NOMO-1 treated with DMSO at 0.1 percent for 48 hours (cell line): ENCODE measurements around the gene SLC22A4.

ENCODE experiments used
- DNase-seq: peaks from one replicate; lab custom pipeline; 2025; ENCODE audit not compliant: unreplicated experiment; lab: John Stamatoyannopoulos, UW

SLC22A4 gene

DNA sequence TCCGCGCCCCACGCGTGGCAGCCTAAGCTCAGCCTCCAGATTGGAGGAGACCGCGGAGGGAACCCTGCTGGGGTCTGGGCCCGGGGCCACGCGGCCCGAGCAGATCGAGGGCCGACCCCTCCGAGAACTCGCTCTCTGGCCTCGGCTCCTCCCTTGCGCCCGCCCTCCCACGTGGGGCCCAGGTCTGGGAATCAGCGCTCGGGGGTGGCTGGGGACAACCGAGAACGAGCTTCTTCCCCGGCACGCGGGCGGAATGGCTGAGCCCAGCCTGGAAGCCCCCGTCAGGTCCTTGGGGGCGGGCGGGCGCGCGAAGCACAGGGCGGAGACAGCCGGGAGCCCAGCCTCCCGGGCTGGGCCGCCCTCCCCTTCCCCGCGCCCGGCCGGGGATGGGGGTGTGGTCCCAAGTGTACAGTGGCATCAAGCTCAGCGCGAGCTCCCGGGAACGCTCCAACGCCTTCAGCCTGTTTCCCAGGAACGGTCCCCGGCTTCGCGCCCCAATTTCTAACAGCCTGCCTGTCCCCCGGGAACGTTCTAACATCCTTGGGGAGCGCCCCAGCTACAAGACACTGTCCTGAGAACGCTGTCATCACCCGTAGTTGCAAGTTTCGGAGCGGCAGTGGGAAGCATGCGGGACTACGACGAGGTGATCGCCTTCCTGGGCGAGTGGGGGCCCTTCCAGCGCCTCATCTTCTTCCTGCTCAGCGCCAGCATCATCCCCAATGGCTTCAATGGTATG is at the start of gene SLC22A4:
Gene SLC22A4 (plus strand): TSS at position 403 of the 736 bp plus-strand sequence. CDS start 223 bp downstream, at position 626.
- DNase-seq: peak; percentile 88

DNA sequence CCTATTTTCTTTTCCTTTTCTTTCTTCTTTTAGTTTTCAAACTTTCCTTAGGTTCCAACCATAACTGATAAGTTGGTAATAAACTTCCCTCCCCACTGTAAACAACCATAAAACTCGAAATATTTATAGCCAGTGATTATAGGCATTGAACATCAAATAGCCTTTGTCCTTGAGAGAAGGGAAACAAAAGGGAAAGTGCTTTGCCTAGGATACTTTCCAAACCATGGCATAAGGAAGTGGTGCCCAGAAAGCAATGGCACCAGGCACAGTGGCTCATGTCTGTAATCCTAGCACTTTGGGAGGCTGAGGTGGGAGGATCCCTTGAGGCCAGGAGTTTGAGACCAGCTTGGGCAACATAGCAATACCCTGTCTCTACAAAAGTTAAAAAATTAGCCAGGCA is 48.6 kb upstream of the SLC22A4 start:
- no peak for DNase-seq

DNA sequence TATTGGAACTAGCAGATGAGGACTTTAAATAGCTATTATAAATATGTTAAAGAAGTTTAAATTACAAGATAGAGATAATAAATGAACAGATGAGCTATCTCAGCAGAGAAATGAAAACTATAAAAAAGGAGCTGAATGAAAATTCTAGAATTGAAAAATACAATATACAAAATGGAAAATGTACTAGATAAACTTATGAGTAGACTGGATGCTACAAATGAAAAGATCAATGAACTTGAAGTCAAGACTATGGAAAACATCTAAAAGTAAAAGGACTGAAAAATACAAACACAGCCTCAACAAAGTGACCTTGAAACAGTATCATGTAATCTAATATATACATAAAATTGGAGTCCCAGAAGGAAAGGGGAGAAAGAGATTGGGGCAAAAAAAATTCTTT is 47.4 kb upstream of the SLC22A4 start:
- no peak for DNase-seq

- no peak for DNase-seq
Observed at GRCh38 chr5:132250547-132250946, 43.6 kb upstream of the SLC22A4 start.

DNA sequence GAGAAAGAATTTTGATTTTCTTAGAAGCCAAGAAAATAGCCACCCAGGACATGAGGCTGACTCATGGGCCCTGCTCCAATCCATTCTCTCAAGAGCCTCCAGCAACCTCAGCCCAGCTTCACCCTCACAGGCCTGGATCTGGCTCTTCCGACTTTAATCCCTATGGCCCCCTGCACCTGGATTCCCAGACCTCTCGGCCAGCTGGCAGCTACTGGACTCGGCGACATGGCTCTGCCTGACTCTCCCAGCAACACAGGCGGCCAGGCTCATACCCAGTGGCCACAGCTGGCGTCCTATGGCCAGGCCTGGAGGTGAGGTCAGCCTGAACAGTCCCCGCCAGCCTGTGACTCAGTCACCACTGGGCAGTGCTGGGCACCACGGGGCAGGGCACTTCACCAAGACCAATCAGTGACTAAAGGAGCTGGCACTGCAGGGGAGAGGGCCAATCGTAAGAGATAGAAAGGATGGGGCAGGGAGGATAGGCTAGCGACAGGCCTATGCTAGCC is 42.9 kb upstream of the SLC22A4 start:
- no peak for DNase-seq

GRCh38 chr5:132253008-132253441 is 41.2 kb upstream of the SLC22A4 start:
- peak; percentile 34 for DNase-seq

DNA sequence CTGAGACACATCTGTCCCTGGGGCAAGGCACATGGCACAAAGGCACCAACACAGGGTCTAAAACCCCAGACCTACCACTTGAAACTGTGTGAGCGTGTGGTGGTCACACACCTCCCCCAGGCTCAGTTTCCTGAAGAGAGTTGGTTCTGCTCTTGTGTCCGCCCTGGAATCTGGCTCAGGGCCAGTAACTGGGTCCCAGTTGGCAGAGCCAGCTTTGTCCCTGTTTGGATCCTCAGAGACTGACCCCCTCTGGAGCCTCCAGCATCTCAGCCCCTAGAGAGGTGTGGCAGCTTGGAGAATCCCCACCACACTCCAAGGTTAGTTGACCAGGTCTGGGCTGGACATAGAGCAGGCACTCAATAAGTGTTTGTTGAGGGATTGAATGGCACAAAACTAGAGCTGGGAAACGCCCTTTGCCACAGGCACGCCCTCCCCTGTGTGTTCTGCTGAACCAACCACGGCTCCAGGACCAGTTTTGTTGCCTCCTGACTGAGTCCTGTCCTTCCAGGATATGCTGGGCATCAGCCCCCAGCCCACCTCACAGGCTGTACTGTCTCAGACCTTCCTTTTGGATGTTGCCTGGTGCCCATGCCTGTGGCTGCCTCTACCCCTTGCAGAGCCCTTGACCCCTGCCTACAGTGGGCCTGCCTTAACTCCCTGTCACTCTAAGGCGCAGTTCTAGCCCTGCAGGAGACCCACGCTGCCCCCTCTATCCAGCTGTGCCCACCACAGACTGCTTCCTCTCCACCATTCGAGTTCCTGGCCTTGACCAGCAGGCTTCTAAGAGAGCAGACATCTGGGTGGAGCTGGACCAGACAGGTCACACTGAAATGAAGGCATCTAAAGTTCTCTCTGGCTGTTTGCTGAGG is 40.5 kb upstream of the SLC22A4 start:
- no peak for DNase-seq

DNA sequence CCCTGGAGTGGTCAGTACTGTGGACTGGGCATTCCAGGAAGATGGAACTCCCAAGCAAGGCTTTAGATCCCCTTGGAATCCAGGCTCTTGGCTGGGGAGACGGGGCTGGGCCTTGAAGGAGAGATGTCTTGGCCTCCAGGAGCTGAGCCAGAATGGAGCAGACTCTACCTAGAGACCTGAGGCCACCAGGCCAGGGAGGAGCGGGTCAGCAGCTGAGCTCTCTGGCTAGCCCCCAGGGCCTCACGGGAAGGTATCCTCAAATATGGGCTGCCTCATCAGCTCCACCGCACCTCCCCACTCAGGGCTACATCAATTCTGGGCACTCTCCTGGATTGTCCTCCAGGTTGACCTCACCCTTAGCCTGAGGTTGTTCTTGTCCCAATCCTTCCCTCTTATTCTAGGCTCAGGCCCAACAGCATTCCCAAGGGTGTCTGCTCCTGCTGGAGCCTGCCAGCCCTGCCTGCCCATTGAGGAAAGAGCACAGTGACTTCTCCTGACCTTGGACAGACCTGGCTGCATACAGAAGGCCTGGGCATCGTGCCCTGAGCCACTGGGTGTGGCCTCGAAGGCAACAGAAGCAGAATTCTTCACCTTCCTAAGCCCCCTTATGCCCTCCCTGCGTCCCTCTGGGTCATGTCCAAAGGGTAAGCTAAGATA is 39.7 kb upstream of the SLC22A4 start:
- no peak for DNase-seq

- no peak for DNase-seq
Observed at GRCh38 chr5:132256086-132256782, 38.0 kb upstream of the SLC22A4 start.

GRCh38 chr5:132256783-132257130 is 37.4 kb upstream of the SLC22A4 start:
- no peak for DNase-seq

DNA sequence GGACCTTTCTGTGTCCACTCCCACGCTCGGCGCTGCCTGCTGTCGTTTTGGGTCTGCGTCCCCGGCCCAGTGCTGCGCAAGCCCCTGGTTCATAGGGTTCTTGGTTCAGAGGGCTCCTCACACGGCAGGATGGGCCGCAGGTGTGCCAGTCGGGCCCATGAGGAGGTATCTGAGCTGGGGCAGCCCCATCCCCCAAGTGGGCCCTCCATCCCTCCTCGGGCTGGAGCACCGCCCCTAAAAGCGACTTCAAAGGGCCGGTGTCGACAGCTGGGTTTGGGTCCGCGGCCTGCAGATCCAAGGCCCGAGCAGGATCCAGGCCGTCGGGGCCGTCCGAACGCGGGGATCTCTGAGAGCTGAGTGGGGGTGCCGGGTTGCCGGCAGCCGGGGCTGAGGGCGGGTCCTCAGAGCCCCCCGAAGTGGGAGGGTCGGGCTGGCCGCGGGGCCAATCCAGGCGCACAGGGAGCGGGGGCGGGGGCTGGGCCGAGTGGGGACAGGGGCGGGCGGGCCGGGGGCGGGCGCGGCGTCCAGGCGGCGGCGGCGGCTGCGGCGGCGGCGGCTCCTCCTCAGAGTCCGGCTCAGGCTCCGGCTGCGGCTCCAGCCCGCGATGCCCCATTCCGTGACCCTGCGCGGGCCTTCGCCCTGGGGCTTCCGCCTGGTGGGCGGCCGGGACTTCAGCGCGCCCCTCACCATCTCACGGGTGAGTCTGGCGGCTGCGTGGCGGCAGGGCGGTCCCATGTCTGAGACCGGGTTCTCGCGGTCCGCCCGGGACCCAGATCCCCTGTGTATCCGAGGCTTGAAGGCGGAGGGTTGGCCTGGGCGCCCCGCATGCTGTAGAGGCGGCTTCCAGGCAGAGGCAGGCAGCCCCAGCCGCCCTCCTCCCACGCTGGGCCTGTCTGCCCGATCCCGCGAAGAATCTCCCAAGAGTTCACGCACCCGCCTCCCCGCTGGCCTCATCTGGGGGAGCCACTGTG is 36.8 kb upstream of the SLC22A4 start, which contains the start of gene PDLIM4:
Gene PDLIM4 (plus strand): TSS at position 566 of the 971 bp plus-strand sequence. CDS start 39 bp downstream, at position 605.
- DNase-seq: no peak

GRCh38 chr5:132258102-132259068 is 35.8 kb upstream of the SLC22A4 start:
- DNase-seq: no peak

DNA sequence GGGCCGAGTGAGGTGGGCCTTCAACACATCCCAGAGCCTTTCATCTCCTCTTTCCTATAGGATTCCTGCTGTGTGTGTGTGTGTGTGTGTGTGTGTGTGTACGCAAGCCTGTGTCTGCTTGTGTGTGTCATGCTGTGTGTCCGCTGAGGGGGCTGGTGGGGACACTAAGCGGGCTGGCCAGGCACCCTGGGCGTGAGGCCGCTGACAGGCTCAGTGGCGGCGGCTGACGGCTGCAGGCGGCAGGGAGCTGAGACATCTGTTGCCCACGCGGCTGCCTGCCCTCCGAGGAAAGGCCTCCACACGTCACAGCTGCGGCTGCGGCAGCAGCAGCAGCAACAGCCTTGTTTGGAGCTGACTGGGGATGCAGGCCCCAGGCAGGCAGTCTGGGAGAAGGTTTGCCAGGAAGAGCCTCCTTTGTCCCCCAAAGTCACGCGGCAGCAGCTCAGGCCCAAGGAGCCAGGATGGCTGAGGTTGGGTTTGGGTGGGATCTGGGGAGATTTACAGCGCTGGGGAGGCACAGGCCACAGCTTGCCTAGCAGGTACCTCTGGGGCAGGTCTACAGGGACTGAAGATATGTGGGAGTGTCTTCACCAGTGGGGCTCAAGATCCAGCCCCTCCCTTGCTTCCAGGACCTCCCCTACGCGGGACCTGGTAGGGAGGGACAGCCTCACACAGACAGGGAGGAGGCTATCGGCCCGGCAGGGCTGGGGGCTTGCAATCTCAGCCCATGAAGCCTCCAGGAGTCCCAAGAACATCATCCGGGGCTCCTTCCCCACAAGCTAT is 34.9 kb upstream of the SLC22A4 start:
- no peak for DNase-seq

DNA sequence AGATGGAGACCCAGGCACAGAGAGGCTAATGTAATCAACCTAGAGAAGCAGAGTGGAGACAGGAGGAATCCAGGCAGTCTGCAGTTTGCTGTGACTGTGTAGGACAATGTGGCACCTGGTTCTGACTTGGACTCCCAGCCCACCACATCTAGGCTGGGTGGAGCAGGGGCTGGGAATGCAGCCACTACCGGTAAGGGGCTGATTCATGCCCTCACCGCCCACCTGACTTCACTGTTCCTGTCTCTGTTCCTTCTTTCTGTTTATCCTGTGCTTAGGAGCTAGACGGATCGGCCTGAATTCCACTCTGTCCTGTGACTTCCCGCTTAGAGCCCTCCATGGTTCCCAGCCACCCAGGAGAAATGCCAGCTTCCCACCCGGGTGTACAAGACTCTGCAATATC is 34.1 kb upstream of the SLC22A4 start:
- no peak for DNase-seq

DNA sequence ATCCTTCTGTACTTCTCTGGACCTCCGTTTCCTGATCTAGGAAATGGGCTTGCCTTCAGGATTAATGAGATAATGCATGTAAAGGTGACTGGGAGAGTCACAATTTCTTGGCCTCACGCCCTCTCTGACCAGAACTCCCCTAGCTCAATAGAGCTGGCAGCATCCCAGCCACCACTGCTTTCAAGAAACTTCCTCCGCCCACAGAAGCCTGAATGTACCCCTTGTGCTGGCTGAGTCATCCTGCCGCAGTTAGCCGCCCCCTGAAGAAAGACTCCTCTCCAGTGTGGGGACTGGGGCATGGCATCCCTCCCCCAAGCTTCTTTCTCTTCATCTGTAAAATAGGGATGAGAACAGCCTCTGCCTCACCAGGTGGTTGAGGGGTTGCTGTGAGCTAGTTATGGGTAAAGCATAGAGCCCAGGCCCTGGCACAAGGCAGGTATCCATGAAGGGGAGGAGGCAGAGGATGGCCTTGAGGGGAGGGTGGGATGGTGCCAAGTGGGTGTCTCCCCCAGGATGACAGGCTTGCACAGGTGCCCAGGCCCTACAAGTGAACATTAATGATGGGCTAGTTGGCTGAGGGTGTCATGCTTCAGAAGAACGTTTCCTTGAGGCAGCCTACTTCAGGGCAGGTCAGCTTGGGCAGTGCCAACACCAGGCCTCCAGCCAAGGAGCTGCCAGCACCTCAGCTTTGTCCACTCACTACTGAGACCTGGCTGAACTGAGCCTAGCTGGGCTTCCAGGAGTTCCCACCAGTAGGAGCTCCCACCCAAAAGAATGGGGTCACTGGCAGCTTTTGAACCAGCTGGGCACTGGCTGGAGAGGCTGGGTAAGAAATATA is 33.3 kb upstream of the SLC22A4 start:
- DNase-seq: no peak

- no peak for DNase-seq
Observed at GRCh38 chr5:132261881-132262845, 32.0 kb upstream of the SLC22A4 start.
